ENCODE data around the gene NLRC4. TPM values are rescaled to one million over a fixed set of nuclear protein-coding genes. Genes with fewer than 3 reads are reported as not detected.
"Not testable (repeated sequence)": the region's sequence is repeated elsewhere in the genome, so short reads cannot be mapped to it uniquely, and the experiment has no call there.

The NLRC4 gene
- total RNA-seq, 2 experiments from 2014 or later, result not detected

GRCh38 chr2:32248299-32248698 lies 16.4 kb downstream of the NLRC4 start:
- ChIA-PET CTCF (interaction anchor here (0.6 kb wide), 1 partner anchor 391 kb away, joined by 3 read pairs; no protein-coding TSS in a partner anchor), POLR2A (no interaction called here)

GRCh38 chr2:32246911-32247310 lies 17.8 kb downstream of the NLRC4 start:
- CTCF ChIA-PET, result no interaction called here
- POLR2A ChIA-PET, result no interaction called here

GRCh38 chr2:32242331-32242730 lies 22.4 kb downstream of the NLRC4 start:
- CTCF ChIA-PET, result no interaction called here
- POLR2A ChIA-PET, result no interaction called here

- ChIA-PET POLR2A (no interaction called here), CTCF (no interaction called here)
Observed at GRCh38 chr2:32237996-32238395, 26.7 kb downstream of the NLRC4 start.

- POLR2A ChIA-PET, result no interaction called here
- CTCF ChIA-PET, result no interaction called here
Observed at GRCh38 chr2:32237488-32237887, 27.2 kb downstream of the NLRC4 start.

GRCh38 chr2:32235315-32235714 lies 29.4 kb downstream of the NLRC4 start:
- POLR2A ChIA-PET, result interaction anchor here (0.5 kb wide), 1 partner anchor 178 kb away, joined by 4 read pairs; no protein-coding TSS in a partner anchor

GRCh38 chr2:32231959-32232358 lies 32.7 kb downstream of the NLRC4 start:
- ChIA-PET CTCF (interaction anchor here (0.7 kb wide), 1 partner anchor 43 kb away, joined by 3 read pairs; no protein-coding TSS in a partner anchor), POLR2A (no interaction called here)

More at GRCh38 chr2:32235315-32235714, 29.4 kb downstream of the NLRC4 start:
- CTCF ChIA-PET, result no interaction called here

- ChIA-PET CTCF (no interaction called here), POLR2A (no interaction called here)
Observed at GRCh38 chr2:32229635-32230034, 35.1 kb downstream of the NLRC4 start.

GRCh38 chr2:32228181-32228580 lies 36.5 kb downstream of the NLRC4 start:
- ChIA-PET POLR2A (no interaction called here), CTCF (interaction anchor here (0.5 kb wide), 1 partner anchor 162 kb away, joined by 3 read pairs; no protein-coding TSS in a partner anchor)

- ChIA-PET CTCF (no interaction called here), POLR2A (no interaction called here)
Observed at GRCh38 chr2:32227492-32227891, 37.2 kb downstream of the NLRC4 start.

GRCh38 chr2:32222966-32223365 lies 41.7 kb downstream of the NLRC4 start:
- POLR2A ChIA-PET, result no interaction called here
- CTCF ChIA-PET, result interaction anchor here (1.0 kb wide), 1 partner anchor 8 kb away, joined by 3 read pairs; no protein-coding TSS in a partner anchor

- ChIA-PET POLR2A (no interaction called here), CTCF (no interaction called here)
Observed at GRCh38 chr2:32220445-32220844, 44.2 kb downstream of the NLRC4 start.

- CTCF ChIA-PET, result interaction anchor here (0.6 to 0.7 kb wide), 3 partner anchors 613 to 811 kb away, joined by 3 to 4 read pairs (median 4); no protein-coding TSS in a partner anchor
- POLR2A ChIA-PET, result interaction anchor here (0.6 kb wide), 1 partner anchor 77 kb away, joined by 7 read pairs; no protein-coding TSS in a partner anchor
Observed at GRCh38 chr2:32212295-32212694, 52.4 kb downstream of the NLRC4 start.

GRCh38 chr2:32210767-32211408 lies 53.8 kb downstream of the NLRC4 start:
- ChIA-PET POLR2A (no interaction called here), CTCF (interaction anchor here (0.6 kb wide), 1 partner anchor 67 kb away, joined by 3 read pairs; the partner anchor contains the start of gene YIPF4)

- CTCF ChIA-PET, POLR2A ChIA-PET: not testable (repeated sequence)
Observed at GRCh38 chr2:32203428-32203827, 61.3 kb downstream of the NLRC4 start.

GRCh38 chr2:32200814-32201213 lies 63.9 kb downstream of the NLRC4 start:
- ChIA-PET CTCF (no interaction called here), POLR2A (no interaction called here)

GRCh38 chr2:32192418-32192817 lies 72.3 kb downstream of the NLRC4 start:
- ChIA-PET CTCF (no interaction called here), POLR2A (no interaction called here)

GRCh38 chr2:32189011-32189410 lies 75.7 kb downstream of the NLRC4 start:
- CTCF ChIA-PET, result interaction anchor here (0.6 kb wide), 1 partner anchor 43 kb away, joined by 3 read pairs; no protein-coding TSS in a partner anchor

GRCh38 chr2:32182667-32183066 lies 82.0 kb downstream of the NLRC4 start:
- POLR2A ChIA-PET, result no interaction called here
- CTCF ChIA-PET, result no interaction called here

More at GRCh38 chr2:32189011-32189410, 75.7 kb downstream of the NLRC4 start:
- POLR2A ChIA-PET, result no interaction called here
